DND-41 (cell line): ENCODE results near the gene IQCM.

ENCODE experiments used
- CTCF ChIP-seq: IDR thresholded peaks from 2 replicates; pipeline ENCODE4 v1.5.1; 2012; ENCODE audit warnings: borderline replicate concordance, low read length, moderate library complexity, mild to moderate bottlenecking; ENCODE audit not compliant: poor library complexity, severe bottlenecking; ENCODE audit errors: extremely low read depth
- EZH2 ChIP-seq: IDR thresholded peaks from 3 replicates; pipeline ENCODE4 v1.6.1; 2012; ENCODE audit warnings: borderline replicate concordance, low read depth, mild to moderate bottlenecking, moderate library complexity, low read length, inconsistent platforms; ENCODE audit not compliant: severe bottlenecking

- TF ChIP-seq CTCF: no peak
- no peak for TF ChIP-seq EZH2
Observed at GRCh38 chr4:149521611-149522425, 293.8 kb downstream of the IQCM start.
